ENCODE results near the gene TSHZ1. TPM values are rescaled to one million over a fixed set of nuclear protein-coding genes. Genes with fewer than 3 reads are reported as not detected.

TSHZ1 gene
- total RNA-seq, 4 donors from 2014 or later = 17.9 to 41.7 (median 32.2) TPM

DNA sequence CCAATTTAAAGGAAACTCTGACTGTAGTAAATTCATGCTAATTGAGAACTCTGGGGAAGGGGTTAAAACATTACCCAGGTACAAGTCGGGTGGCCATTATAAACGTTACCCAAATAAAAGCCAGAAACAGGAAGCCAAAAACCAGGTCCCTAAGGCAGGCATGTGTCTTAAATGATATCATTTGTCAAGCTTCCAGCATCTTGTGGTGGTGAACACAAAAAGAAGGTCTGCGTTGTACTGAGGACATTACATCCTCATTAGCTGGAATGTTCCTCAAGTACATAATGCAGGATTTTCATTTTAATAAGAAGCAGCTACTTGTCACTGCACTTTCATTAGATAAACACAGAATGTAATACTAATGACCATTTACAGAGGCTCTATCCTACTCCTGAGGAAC is 12.6 kb upstream of the TSHZ1 start:
- Histone ChIP-seq H3K4me3 (no peak overlapping the region), H3K9me3 (no peaks in the 10 kb centered on the region), H3K4me1 (peaks cover 18 to 56% (median 52%) of the 10 kb centered on the region in 4 donors), H3K36me3 (peaks cover 0 to 26% (median 18%) of the 10 kb centered on the region in 4 donors), H3K27me3 (no peaks in the 10 kb centered on the region), H3K27ac (replicated peaks in 1 of 4) (peak overlapping the region in 1 of 4 donors; percentile 34)
- intact Hi-C loops (cut with DNase I) = no loop called here
- TF ChIP-seq POLR2A (IDR thresholded peaks at IDR 0.05; ENCODE audit: low read depth) (no peak), EP300 (IDR thresholded peaks at IDR 0.05) (no peak)
- TF ChIP-seq, protein P1, sequence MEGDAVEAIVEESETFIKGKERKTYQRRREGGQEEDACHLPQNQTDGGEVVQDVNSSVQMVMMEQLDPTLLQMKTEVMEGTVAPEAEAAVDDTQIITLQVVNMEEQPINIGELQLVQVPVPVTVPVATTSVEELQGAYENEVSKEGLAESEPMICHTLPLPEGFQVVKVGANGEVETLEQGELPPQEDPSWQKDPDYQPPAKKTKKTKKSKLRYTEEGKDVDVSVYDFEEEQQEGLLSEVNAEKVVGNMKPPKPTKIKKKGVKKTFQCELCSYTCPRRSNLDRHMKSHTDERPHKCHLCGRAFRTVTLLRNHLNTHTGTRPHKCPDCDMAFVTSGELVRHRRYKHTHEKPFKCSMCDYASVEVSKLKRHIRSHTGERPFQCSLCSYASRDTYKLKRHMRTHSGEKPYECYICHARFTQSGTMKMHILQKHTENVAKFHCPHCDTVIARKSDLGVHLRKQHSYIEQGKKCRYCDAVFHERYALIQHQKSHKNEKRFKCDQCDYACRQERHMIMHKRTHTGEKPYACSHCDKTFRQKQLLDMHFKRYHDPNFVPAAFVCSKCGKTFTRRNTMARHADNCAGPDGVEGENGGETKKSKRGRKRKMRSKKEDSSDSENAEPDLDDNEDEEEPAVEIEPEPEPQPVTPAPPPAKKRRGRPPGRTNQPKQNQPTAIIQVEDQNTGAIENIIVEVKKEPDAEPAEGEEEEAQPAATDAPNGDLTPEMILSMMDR (IDR thresholded peaks at IDR 0.05) = no peak
- DNase-seq (ENCODE audit: extremely low spot score) = no peak
- WGBS = 8% methylated on average over 3 of the region's 3 CpGs

DNA sequence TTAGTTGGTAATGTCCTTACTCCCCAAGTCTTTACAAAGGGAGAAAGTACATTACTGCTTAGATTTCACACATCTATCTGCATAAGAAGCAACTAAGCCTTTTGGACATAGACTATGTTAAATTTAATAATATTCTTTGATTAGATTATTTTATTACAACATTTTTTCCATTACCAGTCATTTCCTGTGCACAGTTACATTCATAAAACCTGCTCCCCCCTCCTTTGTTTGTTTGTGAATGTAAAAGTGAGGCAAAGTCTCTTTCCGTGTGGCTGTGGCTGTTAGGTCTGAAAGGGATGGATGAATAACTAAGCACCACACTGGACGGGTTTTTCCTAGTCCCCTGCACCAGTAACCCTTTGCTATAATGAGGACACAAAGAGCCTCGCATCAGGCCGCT is 11.3 kb upstream of the TSHZ1 start:
- intact Hi-C loops (cut with DNase I) = no loop called here
- H3K36me3 ChIP-seq = peaks cover 0 to 26% (median 18%) of the 10 kb centered on the region in 4 donors
- TF ChIP-seq POLR2A (IDR thresholded peaks at IDR 0.05; ENCODE audit: low read depth) (no peak), EP300 (IDR thresholded peaks at IDR 0.05) (no peak), POLR2AphosphoS5 (IDR thresholded peaks at IDR 0.05) (no peak)
- TF ChIP-seq, protein P1 (IDR thresholded peaks at IDR 0.05) = no peak
- WGBS = 77% methylated on average over 4 of the region's 4 CpGs
- no peaks in the 10 kb centered on the region for H3K9me3 ChIP-seq
- no peak for DNase-seq (ENCODE audit: extremely low spot score)
- no peaks in the 10 kb centered on the region for H3K27me3 ChIP-seq
- H3K4me3 ChIP-seq = no peak overlapping the region
- peaks cover 29 to 69% (median 64%) of the 10 kb centered on the region in 4 donors for H3K4me1 ChIP-seq
- no peak overlapping the region for H3K27ac ChIP-seq (replicated peaks in 1 of 4)

DNA sequence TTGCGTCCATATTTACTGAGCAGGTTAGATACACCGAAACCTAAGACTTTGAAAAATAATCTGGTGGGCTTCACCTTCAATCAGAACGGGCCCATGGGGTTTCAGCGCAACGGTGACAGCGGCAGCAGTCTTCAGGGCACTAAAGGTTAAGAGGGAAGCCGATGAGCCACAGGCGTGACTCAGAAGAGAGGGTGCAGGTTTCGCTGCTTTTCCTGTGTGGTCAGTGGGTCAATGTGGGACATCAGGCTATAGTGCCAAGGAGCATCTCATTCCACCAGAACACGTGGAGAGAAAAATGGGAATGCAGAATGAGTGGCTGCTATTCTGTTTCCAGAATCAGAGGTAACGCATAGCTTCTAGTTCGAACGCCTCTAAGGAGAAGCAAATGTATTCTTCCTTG is 10.5 kb upstream of the TSHZ1 start:
- H3K4me1 ChIP-seq = peaks cover 35 to 77% (median 72%) of the 10 kb centered on the region in 4 donors
- no peaks in the 10 kb centered on the region for H3K27me3 ChIP-seq
- H3K36me3 ChIP-seq = peaks cover 0 to 26% (median 18%) of the 10 kb centered on the region in 4 donors
- no peaks in the 10 kb centered on the region for H3K9me3 ChIP-seq
- TF ChIP-seq POLR2AphosphoS5 (IDR thresholded peaks at IDR 0.05) (no peak), EP300 (IDR thresholded peaks at IDR 0.05) (no peak), POLR2A (IDR thresholded peaks at IDR 0.05; ENCODE audit: low read depth) (no peak)
- TF ChIP-seq, protein P1 (IDR thresholded peaks at IDR 0.05) = no peak
- H3K27ac ChIP-seq (replicated peaks in 1 of 4) = peak overlapping the region in 2 of 4 donors; percentile 5 to 15
- no peak for DNase-seq (ENCODE audit: extremely low spot score)
- no peak overlapping the region for H3K4me3 ChIP-seq
- 90% methylated on average over 13 of the region's 13 CpGs for WGBS
- intact Hi-C loops (cut with DNase I) = loop anchor here (10.0 kb wide), 1 partner anchor 275 kb away; no protein-coding TSS in a partner anchor

DNA sequence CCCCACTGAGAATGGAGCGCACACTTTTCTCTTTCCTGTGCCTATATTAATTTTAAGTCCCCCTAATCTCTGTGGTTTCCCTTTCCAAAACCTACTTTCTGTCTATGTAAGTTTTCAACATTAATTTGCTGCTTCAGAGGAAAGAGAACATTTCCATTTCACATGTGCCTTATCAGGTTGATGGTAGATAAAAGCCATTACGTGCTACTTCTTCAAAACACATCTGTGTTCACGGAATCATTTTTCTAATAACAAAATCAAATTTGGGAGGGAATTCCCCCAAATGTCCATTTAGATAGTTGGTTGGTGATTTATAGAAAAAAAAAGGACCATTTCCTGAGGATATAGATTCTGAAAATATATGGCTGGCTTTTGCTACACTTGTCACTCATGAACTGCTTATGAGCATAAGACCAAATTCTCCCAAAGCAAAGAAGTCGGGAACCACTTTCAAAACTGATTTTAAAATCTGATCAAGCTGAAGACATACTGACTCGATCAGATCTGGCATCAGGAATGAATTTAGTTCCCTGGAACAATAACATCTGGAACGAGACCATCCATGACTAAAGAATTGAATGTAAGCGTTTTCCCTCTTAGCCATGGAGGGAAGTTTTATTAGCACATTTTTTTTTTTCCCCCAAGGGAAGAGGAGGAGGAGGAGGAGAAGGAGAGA is 9.9 kb upstream of the TSHZ1 start:
- WGBS = 78% methylated on average over 7 of the region's 7 CpGs
- Histone ChIP-seq H3K36me3 (peaks cover 0 to 26% (median 18%) of the 10 kb centered on the region in 4 donors), H3K27ac (replicated peaks in 1 of 4) (peak overlapping the region; percentile 5 to 100 (median 98)), H3K9me3 (no peaks in the 10 kb centered on the region), H3K4me1 (peaks cover 41 to 83% (median 78%) of the 10 kb centered on the region in 4 donors), H3K4me3 (no peak overlapping the region), H3K27me3 (no peaks in the 10 kb centered on the region)
- intact Hi-C loops (cut with DNase I) = loop anchor here (10.0 kb wide), 1 partner anchor 274 kb away; no protein-coding TSS in a partner anchor
- no peak for TF ChIP-seq EP300 (IDR thresholded peaks at IDR 0.05)
- no peak for DNase-seq (ENCODE audit: extremely low spot score)

DNA sequence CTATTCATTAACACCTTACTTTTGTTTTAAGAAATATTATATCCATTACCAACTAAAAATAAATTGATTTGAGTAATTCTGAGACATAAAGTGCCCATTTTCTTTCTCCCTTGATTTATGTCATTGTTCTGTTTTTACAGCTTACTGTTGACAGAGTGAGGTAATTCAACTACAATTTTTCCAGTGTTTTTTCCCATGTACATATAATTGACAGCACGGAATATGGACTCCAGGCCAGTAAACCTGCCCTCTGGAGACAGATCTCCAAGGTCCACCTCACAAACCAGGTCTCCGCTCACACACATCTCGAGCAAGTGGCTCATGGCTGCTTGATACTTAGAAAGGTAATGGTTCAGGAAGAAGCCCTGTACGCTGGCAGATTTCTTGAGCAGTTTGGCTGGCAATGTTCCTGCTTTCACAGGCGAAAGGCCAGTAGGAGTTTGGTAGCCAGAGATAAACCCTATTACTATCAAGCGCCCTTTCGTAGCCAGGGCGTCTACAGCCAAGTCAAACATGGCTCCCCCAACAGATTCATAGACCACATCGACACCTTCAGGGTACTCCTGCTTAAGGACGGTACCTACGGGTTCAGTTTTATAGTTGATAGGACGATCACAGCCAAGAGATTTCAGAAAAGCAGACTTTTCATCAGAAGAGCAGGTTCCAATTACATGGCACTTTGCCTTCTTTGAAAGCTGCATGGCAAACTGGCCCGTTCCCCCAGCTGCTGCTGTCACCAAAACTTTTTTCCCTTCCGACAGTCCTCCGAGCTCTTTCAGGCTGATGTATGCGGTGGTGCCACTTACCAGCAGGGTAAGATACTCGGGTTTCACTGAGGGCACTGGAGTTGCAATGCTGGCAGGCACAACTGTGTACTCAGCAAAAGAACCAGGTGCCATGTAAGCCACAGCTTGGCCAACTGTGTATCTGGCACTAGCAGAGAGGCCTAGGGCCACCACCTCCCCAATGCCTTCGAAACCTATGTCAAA is 9.0 kb upstream of the TSHZ1 start:
- no peaks in the 10 kb centered on the region for H3K9me3 ChIP-seq
- H3K27ac ChIP-seq (replicated peaks in 1 of 4) = peak overlapping the region; percentile 97 to 100 (median 98)
- peaks cover 50 to 91% (median 86%) of the 10 kb centered on the region in 4 donors for H3K4me1 ChIP-seq
- TF ChIP-seq EP300 (IDR thresholded peaks at IDR 0.05) = no peak
- no peak for TF ChIP-seq POLR2AphosphoS5 (IDR thresholded peaks at IDR 0.05)
- TF ChIP-seq, protein P1 (IDR thresholded peaks at IDR 0.05) = no peak
- TF ChIP-seq POLR2A (IDR thresholded peaks at IDR 0.05; ENCODE audit: low read depth) = no peak
- H3K4me3 ChIP-seq = no peak overlapping the region
- no peak for DNase-seq (ENCODE audit: extremely low spot score)
- H3K27me3 ChIP-seq = no peaks in the 10 kb centered on the region
- intact Hi-C loops (cut with DNase I) = loop anchor here (10.0 kb wide), 1 partner anchor 273 kb away; no protein-coding TSS in a partner anchor
- WGBS = 86% methylated on average over 10 of the region's 18 CpGs
- peaks cover 0 to 26% (median 18%) of the 10 kb centered on the region in 4 donors for H3K36me3 ChIP-seq
